ENCODE measurements around the gene NRP2.

NRP2 gene

DNA sequence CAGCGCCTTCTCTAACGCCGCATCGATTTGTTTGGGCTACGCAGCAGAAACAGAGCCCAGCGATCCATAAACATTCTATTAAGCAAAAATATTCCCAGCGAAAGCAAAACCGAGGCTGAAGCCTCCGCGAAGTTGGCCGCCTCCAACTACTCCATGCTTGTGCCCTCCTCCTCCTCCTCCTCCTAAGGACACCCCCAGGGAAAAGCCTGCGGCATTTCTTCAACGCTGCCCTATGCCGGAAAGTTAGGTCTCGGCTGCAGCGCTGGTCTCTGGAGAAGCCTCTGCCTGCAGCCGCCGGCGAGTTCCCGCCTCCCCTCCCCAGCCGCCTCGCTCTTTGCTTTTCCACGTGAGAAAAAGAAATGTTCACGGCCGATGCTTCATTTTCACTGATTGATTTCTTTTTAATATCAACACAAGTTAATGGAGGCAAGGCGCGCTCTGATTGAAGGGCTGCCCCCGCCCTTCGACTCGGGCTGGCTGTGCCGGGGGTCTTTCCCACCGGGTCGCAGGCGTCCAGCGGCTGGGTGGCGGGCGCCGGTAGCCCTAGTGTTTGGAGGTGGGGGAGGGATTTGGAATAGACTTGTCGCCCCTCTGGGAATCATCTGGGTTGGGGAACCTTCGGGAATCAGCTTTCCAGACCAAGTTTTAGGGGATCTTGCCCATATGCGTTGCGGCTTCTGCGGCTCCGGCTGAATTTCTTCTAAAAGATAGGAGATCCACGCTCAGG, 3.9 kb downstream of the NRP2 start:
- H3K27ac Mint-ChIP-seq = peak overlapping the region; percentile 89
- peaks cover 57% of the 10 kb centered on the region for H3K4me1 Mint-ChIP-seq (ENCODE audit: low read depth)
- H3K4me3 Mint-ChIP-seq = peak overlapping the region; percentile 86
- intact Hi-C loops (cut with micrococcal nuclease) = no loop called here
- peaks cover 80% of the 10 kb centered on the region for H3K36me3 Mint-ChIP-seq (ENCODE audit: low read depth)
- no peaks in the 10 kb centered on the region for H3K9me3 Mint-ChIP-seq
- peaks cover 80% of the 10 kb centered on the region for H3K27me3 Mint-ChIP-seq

DNA sequence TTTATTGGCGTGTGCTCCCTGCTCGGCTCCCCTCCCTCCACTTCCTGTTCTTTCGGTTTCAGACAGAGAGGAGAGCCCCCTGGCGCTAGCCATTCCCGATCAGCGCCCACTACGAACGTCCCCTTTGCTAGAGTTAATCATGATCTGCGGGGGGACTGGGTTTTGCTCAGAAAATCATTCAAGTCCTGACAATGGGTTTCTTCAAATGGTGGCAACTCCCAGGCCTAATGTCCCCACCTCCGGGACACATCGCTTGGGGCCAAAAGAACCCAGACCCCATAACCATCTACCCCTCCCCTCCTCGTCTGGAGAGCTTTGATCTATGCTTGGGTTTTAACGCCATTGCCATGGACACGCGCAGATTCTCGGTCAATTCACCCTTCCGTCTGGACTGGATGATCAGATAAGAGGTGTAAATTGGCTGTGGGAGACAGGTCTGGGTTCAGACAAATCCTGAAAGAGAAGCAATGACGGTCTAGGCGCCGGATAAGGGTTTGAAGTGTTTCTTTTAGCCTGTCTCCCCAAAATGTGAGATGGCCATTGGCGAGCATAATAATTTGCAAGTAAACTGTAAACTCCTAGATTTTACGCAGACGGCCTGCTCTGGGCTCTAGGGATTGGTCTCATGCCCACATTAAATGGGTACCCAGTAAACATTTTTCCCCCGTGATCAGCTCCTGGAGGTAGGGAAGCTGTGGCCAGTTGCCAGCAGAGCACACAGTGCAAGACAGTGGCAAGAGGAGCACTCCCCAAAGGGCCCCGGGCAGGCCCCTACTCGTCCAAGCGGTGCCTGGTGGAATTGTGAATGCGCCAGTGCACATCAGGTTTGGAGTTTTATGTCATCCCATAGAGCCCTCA, 4.7 kb downstream of the NRP2 start:
- no peaks in the 10 kb centered on the region for H3K9me3 Mint-ChIP-seq
- peak overlapping the region; percentile 86 for H3K4me3 Mint-ChIP-seq
- intact Hi-C loops (cut with micrococcal nuclease) = no loop called here
- H3K36me3 Mint-ChIP-seq (ENCODE audit: low read depth) = peaks cover 87% of the 10 kb centered on the region
- H3K27me3 Mint-ChIP-seq = peaks cover 77% of the 10 kb centered on the region
- H3K4me1 Mint-ChIP-seq (ENCODE audit: low read depth) = peaks cover 56% of the 10 kb centered on the region
- H3K27ac Mint-ChIP-seq = peak overlapping the region; percentile 89

DNA sequence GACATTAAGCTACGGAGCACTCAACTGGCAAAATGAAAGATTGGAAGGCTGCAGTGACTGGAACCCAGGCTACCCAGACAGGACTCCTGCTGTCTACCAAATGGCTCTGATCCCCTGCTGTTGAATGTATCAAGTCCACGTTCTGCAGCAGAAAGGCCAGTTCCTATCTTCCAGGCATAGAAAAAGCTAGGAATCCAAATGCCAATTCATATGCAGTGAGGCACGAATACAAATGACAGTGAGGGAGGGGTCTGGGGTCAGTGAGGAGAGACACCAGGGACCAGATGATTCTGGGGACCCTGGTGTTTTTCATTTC, 5.3 kb downstream of the NRP2 start:
- peaks cover 91% of the 10 kb centered on the region for H3K36me3 Mint-ChIP-seq (ENCODE audit: low read depth)
- no peak overlapping the region for H3K27ac Mint-ChIP-seq
- H3K4me3 Mint-ChIP-seq = no peak overlapping the region
- H3K4me1 Mint-ChIP-seq (ENCODE audit: low read depth) = peaks cover 58% of the 10 kb centered on the region
- intact Hi-C loops (cut with micrococcal nuclease) = no loop called here
- H3K9me3 Mint-ChIP-seq = no peaks in the 10 kb centered on the region
- peaks cover 79% of the 10 kb centered on the region for H3K27me3 Mint-ChIP-seq

DNA sequence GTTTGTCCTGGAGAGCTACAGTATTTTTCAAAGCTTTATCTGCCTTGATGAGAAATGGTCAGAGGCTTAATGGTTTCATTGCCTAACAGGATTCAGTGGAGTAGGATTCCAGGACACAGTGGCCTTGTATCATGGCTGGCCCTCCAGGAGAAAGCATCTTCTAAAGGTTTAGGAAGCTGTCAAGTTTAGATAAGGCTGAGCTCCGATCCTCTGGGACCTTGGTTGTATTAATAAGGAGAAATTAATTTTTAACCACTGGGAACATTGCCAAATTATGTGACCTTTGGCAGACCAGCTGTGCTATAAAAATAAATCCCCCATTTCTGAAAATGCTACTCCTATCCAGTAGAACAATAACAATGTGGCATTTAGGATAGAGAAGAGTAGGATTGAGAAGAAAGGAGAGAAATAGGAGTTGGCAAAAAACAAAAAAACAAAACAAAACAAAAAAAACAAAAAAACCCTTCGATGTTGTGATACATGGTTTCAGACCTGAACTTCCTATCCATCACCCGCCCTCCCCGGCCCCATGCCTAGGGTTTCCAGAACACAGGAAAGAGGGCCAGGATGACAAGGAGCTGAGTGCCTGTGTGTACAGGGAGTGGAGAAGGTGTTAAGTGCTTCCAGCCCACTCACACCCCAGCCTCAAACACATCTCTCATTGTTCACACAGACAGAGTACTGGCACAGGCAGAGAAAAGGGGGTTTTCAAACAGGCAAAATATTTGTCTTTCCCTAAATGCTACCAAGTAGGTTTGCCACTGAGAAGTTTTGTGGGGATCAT, 6.3 kb downstream of the NRP2 start:
- peaks cover 77% of the 10 kb centered on the region for H3K27me3 Mint-ChIP-seq

DNA sequence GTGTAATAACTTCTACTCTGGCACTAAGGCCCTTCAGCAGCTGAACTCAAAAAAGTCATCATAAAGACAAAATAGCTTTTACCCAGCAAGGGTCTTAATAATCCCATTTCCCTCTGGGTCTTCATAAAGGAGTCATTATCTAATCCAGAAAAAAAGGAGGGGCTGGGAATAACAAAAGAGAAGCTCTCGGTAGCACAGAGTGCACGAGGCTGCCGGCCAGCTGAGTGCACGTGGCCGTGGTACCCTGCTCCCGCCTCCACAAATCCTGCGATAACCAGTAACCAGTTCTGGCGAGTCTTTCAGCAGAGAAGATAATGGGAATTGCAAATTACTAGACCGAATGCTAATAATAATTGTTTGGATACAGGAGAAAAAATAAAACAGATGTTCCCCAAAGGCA, 7.5 kb downstream of the NRP2 start:
- intact Hi-C loops (cut with micrococcal nuclease) = no loop called here
- Mint-ChIP-seq H3K9me3 (no peaks in the 10 kb centered on the region), H3K36me3 (ENCODE audit: low read depth) (peaks cover 85% of the 10 kb centered on the region), H3K4me1 (ENCODE audit: low read depth) (peaks cover 61% of the 10 kb centered on the region), H3K4me3 (no peak overlapping the region), H3K27ac (no peak overlapping the region), H3K27me3 (peaks cover 65% of the 10 kb centered on the region)

More for the DNA sequence above, 6.3 kb downstream of the NRP2 start:
- H3K27ac Mint-ChIP-seq = no peak overlapping the region
- H3K9me3 Mint-ChIP-seq = no peaks in the 10 kb centered on the region
- intact Hi-C loops (cut with micrococcal nuclease) = no loop called here
- peaks cover 87% of the 10 kb centered on the region for H3K36me3 Mint-ChIP-seq (ENCODE audit: low read depth)
- H3K4me3 Mint-ChIP-seq = no peak overlapping the region
- H3K4me1 Mint-ChIP-seq (ENCODE audit: low read depth) = peaks cover 61% of the 10 kb centered on the region

DNA sequence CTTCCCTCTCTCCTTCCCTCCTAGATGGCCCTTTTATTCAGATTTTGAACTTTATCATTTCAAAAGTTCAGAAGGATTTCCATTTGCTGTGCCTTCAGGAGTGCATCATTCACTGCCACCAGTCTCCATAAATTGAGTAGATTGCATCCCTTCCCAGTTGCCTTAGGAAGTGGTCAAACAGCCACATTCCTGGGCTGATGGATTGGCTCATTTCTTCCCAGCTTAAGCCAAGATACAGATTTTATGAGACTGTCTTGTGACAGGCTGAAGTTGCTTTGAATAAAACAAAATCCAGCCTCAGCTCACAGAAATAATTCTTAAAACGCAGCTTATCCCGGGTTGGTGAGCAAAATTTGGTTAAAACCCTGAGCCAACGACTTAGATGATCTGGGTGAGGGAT, 9.8 kb downstream of the NRP2 start:
- Mint-ChIP-seq H3K27me3 (peaks cover 42% of the 10 kb centered on the region), H3K27ac (no peak overlapping the region), H3K36me3 (ENCODE audit: low read depth) (peaks cover 84% of the 10 kb centered on the region), H3K9me3 (no peaks in the 10 kb centered on the region), H3K4me3 (no peak overlapping the region), H3K4me1 (ENCODE audit: low read depth) (peaks cover 61% of the 10 kb centered on the region)
- intact Hi-C loops (cut with micrococcal nuclease) = no loop called here

DNA sequence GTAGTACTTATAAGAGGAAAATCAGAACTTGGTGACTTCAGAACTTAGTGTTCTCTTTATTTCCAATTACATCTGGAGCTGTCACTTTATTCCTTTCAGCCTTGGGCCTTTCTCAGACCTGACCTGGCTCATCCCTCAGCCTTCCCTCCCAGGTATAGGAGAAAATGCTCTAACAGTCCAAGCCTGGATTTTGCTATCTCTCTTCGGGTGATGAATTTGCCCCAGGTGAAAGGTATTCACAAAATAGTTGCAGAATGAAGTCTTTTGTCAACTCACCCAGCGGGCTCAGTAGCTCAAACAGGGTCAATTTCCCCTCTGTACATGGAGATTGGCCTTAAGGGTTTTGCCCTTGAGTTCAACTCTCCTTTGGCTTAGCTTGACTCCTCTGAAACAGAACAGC, 12.0 kb downstream of the NRP2 start:
- Mint-ChIP-seq H3K9me3 (no peaks in the 10 kb centered on the region), H3K36me3 (ENCODE audit: low read depth) (peaks cover 83% of the 10 kb centered on the region), H3K4me1 (ENCODE audit: low read depth) (peaks cover 77% of the 10 kb centered on the region), H3K27me3 (peaks cover 24% of the 10 kb centered on the region), H3K27ac (no peak overlapping the region), H3K4me3 (no peak overlapping the region)
- intact Hi-C loops (cut with micrococcal nuclease) = no loop called here

DNA sequence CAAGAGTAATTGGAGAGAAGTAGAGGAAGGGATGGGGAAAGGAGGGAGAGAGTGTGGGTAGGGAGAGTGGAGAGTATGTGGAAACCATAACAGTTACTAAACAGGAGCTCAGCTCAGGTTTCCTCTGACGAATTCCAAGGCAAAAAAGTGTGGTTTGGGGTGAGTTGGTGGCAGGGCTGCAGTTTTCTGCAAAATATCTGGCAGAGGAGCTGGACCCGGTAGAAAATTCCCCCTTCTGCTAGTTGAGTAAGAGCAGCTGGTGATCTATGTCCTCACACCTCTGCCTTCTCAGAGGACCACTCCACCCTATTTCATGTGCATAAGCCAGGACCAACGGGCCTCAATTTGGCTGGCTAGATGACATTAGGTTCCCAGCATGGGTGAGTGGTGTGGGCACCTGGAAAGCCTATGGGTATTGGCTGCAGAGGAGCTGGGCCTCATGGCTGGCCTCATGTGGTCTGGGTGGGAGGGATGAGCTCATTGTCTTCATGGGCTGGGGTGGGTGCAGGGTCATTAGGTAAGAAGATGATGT, 13.2 kb downstream of the NRP2 start:
- Mint-ChIP-seq H3K27ac (peak overlapping the region; percentile 71), H3K9me3 (no peaks in the 10 kb centered on the region), H3K27me3 (peaks cover 16% of the 10 kb centered on the region), H3K4me3 (no peak overlapping the region), H3K4me1 (ENCODE audit: low read depth) (peaks cover 84% of the 10 kb centered on the region), H3K36me3 (ENCODE audit: low read depth) (peaks cover 83% of the 10 kb centered on the region)
- intact Hi-C loops (cut with micrococcal nuclease) = no loop called here

DNA sequence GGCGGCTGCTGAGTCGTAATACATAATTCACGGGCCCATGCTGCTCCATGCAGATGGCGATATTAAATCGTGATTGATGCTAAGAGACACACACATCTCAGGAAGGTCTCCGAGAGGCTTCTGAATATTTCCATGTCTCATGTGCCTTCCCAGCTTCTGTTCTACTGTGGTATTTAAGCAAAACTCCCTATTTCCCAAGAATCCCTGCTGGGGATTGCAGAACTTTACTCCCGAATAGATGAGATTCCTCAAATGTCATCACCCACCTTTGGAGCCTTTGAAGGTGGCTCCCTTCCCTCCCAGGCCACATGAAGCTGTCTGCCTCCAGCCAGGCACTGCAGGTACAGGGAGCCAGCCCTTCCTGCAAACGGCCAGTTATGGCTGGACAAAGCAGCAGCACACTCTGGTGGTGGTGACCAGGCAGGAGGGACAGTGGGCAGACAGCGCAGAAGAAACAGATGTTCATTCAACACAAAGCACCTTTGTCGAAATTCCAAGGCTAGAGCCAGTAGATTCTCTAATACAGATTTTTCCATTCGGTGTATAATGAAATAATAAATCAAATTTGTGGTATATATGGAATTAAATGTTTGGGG, 14.1 kb downstream of the NRP2 start:
- peaks cover 75% of the 10 kb centered on the region for H3K36me3 Mint-ChIP-seq (ENCODE audit: low read depth)
- H3K9me3 Mint-ChIP-seq = no peaks in the 10 kb centered on the region
- H3K4me1 Mint-ChIP-seq (ENCODE audit: low read depth) = peaks cover 82% of the 10 kb centered on the region
- peaks cover 11% of the 10 kb centered on the region for H3K27me3 Mint-ChIP-seq
- H3K4me3 Mint-ChIP-seq = no peak overlapping the region
- peak overlapping the region; percentile 96 for H3K27ac Mint-ChIP-seq
- intact Hi-C loops (cut with micrococcal nuclease) = no loop called here

DNA sequence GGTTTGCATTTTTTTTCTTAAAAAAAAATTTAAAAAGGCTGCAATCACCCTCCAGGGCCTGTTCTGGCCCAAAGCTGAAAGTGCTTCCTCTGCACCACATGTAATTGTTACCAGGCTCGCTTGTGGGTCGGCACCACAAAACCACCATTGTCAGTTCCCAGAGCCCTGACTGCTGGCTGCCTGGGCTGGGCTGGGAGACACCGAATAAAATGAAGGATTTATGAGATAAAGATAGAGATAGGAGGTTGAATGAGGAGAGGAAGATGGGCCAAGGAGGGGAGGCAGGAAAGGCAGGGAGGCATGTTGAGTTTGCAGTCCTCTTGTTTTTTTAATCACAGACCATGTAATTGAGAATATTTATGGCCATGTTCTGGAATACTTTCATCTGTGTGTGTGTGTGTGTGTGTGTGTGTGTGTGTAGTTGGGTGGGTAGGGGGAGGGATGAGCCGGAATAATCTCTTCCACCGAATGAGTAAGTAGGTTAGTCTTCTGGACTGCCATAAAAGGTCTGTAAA, 14.7 kb downstream of the NRP2 start:
- intact Hi-C loops (cut with micrococcal nuclease) = no loop called here
- H3K36me3 Mint-ChIP-seq (ENCODE audit: low read depth) = peaks cover 70% of the 10 kb centered on the region
- peak overlapping the region; percentile 96 for H3K27ac Mint-ChIP-seq
- H3K4me3 Mint-ChIP-seq = no peak overlapping the region
- peaks cover 82% of the 10 kb centered on the region for H3K4me1 Mint-ChIP-seq (ENCODE audit: low read depth)
- H3K27me3 Mint-ChIP-seq = peaks cover 7% of the 10 kb centered on the region
- H3K9me3 Mint-ChIP-seq = no peaks in the 10 kb centered on the region

DNA sequence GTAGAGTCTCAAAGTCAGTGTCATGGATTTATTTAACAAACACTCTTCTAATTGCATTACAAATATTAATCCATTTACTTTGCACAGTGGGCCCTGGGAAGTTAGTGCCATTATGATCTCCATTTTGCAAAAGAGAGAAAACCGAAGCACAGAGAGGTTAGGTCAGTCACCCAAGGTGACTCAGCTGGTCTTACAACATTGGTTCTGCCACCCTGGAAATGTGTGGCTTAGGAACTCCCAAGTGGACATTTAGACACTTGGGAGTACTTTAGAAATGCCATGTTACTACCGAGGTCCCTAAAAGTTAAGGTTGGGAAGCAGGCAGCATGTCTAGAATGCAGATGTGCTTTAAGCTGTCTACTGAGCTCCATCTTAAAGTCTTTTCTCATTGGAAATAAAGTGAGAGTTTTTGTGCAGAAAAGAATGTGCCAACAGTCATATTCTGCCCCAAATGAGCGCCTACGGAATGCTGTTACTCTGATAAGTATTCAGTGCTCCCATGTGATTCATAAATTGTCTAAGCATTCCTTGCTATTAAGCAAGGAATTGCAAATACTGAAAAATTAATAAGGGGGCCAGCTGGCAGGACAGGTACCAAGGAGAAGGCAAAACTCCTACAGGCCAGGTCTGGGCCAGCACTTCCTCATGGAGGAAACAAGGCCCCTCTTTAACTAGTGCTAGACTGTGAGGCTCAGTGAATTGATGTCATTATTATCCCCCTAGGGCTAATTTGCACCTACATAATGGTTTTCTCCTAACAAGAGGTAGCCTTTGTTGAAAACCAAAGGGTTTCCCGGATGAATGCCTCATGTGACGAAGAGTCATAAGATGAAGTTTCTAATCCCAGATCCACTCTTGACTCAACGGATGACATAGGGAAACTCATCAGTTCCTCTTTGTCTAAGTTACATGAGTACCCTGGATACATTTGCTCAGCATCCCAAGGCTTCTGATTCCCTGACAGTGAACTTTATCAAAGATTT, 16.3 kb downstream of the NRP2 start:
- Mint-ChIP-seq H3K36me3 (ENCODE audit: low read depth) (peaks cover 73% of the 10 kb centered on the region), H3K27ac (peak overlapping the region; percentile 96), H3K9me3 (no peaks in the 10 kb centered on the region), H3K27me3 (peaks cover 3% of the 10 kb centered on the region), H3K4me3 (no peak overlapping the region), H3K4me1 (ENCODE audit: low read depth) (peaks cover 91% of the 10 kb centered on the region)
- intact Hi-C loops (cut with micrococcal nuclease) = loop anchor here (2.0 kb wide), 2 partner anchors 16 to 24 kb away; partner anchors contain the start of gene NRP2

DNA sequence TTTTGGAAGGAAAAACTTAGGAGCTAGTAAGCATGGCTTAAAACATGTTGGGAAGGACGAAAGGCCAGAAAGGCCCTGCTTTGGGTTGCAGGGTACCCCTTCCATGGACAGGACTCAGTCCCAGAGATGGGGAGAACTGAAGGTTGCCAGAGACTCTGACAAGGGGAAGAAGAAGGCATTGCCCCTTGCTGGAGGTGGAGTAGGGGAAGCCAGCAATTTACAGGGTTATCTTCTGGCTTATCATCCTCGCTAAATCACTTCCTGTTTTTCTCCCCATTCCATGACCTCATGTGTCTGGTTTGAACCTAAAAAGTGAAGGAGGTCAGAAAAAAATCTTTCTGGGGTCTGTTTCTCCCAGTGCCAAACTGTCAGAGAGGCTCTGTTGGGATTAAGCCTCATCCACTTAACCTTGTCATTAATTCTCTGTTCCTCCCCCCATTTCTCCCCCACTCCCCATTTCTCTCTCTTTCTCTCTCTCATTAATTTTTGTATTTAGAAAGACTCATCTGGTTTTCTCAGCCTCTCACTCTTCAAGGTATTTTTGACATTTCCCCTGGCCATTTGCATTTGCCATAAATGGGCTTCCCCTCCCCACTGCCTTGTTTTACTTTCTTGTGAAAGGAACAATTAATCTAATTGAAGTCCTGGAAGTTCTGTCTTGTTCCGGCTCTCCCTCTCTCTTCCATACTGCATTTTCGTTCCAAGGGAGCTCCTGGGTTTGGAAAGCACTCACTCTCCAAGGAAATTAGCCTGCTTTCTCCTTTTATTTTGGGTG, 17.4 kb downstream of the NRP2 start:
- peaks cover 3% of the 10 kb centered on the region for H3K27me3 Mint-ChIP-seq
- no peaks in the 10 kb centered on the region for H3K9me3 Mint-ChIP-seq
- peak overlapping the region; percentile 44 for H3K4me3 Mint-ChIP-seq
- peaks cover 75% of the 10 kb centered on the region for H3K36me3 Mint-ChIP-seq (ENCODE audit: low read depth)
- H3K27ac Mint-ChIP-seq = peak overlapping the region; percentile 96
- H3K4me1 Mint-ChIP-seq (ENCODE audit: low read depth) = peaks cover 91% of the 10 kb centered on the region
- intact Hi-C loops (cut with micrococcal nuclease) = loop anchor here (2.0 kb wide), 3 partner anchors 15 to 23 kb away; partner anchors contain the start of gene NRP2

All from dendritic cell treated with granulocyte-macrophage colony-stimulating factor and Interleukin-4, amounts not matched to agents 40 ng/mL and 50 ng/mL, for 4 days (primary cell).